Measurements from ENCODE around the gene FARSB.

DNA sequence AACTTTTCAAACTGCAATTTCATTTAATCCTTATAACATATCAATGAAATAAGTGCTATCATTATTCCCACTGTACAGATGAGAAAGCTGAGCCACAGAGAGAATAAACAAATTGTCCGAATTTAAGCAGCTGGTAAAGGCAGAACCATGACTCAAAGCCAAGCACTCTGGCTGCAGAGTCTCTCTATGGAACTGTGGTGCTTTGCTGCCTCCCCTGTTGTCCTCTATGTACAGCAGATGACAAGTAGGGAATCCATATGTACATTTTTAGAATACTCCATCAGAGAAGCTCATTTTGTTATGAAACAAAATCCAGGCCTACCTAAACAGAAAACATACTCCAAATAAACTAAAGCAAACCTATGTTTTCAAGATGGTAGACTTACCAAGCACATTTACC is 45.1 kb downstream of the FARSB start:
- no peak for TF ChIP-seq POLR2A (IDR thresholded peaks at IDR 0.05)
- TF ChIP-seq, protein P1, sequence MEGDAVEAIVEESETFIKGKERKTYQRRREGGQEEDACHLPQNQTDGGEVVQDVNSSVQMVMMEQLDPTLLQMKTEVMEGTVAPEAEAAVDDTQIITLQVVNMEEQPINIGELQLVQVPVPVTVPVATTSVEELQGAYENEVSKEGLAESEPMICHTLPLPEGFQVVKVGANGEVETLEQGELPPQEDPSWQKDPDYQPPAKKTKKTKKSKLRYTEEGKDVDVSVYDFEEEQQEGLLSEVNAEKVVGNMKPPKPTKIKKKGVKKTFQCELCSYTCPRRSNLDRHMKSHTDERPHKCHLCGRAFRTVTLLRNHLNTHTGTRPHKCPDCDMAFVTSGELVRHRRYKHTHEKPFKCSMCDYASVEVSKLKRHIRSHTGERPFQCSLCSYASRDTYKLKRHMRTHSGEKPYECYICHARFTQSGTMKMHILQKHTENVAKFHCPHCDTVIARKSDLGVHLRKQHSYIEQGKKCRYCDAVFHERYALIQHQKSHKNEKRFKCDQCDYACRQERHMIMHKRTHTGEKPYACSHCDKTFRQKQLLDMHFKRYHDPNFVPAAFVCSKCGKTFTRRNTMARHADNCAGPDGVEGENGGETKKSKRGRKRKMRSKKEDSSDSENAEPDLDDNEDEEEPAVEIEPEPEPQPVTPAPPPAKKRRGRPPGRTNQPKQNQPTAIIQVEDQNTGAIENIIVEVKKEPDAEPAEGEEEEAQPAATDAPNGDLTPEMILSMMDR (IDR thresholded peaks at IDR 0.05), result peak in 1 of 4 experiments; percentile 3

Measured in uterus (tissue), 2 donors.